T-cell (primary cell): ENCODE measurements around the gene GORAB. TPM values are rescaled to one million over a fixed set of nuclear protein-coding genes. Genes with fewer than 3 reads are reported as not detected.

Experiments
- ATAC-seq, 4 experiments: fragments of 200-7000 bp in 3 of 4; fragments of 150-1000 bp in 1 of 4; cut with Tn5 transposase; replicated peaks in 1 of 4; 1 replicate in 3 of 4; 2 replicates in 1 of 4; pipeline ENCODE4 v1.10.0; 2021; ENCODE audit warnings: moderate library complexity in 3 of 4, mild to moderate bottlenecking in 2 of 4, moderate number of reproducible peaks in 1 of 4
- CTCF ChIA-PET, 2 donors: fragments of 300-600 bp; sonication (Branson Sonifier 250); formaldehyde crosslinking; loops; one replicate each; lab custom pipeline; 2022; ENCODE audit warnings: antibody characterized with exemption in 2 of 2; lab: Charles Lee
- POLR2A ChIA-PET, 2 donors: fragments of 300-600 bp; sonication (Branson Sonifier 250); formaldehyde crosslinking; loops; one replicate each; lab custom pipeline; 2022; ENCODE audit warnings: antibody characterized with exemption in 2 of 2; lab: Charles Lee
- DNase-seq, 35 experiments: peaks; one replicate each; pipeline versions ENCODE4 v3.0.0 to v3.0.0-alpha.2; 2013 to 2023
- H3K27ac ChIP-seq: one replicate; pipeline ENCODE4 v1.5.1; 2013; ENCODE audit warnings: low read length
- H3K27me3 ChIP-seq, 2 experiments: replicated peaks in 1 of 2; 1 replicate in 1 of 2; 2 replicates in 1 of 2; pipeline versions ENCODE4 v1.6.1 to v1.7.0; 2013; ENCODE audit warnings: low read length in 1 of 2, mixed read lengths in 1 of 2; ENCODE audit not compliant: control insufficient read depth in 2 of 2, insufficient read depth in 2 of 2; ENCODE audit errors: extremely low read depth in 1 of 2
- H3K36me3 ChIP-seq, 2 donors: 1 replicate in 1 of 2; 2 replicates in 1 of 2; pipeline versions ENCODE4 v1.6.1 to v1.7.0; 2013; ENCODE audit warnings: low read length in 1 of 2; ENCODE audit not compliant: control insufficient read depth in 2 of 2, insufficient read depth in 1 of 2; ENCODE audit errors: extremely low read depth in 1 of 2
- H3K4me1 ChIP-seq, 2 experiments: 1 replicate in 1 of 2; 2 replicates in 1 of 2; pipeline versions ENCODE4 v1.6.1 to v1.7.0; 2013; ENCODE audit warnings: low read length in 2 of 2, mixed read lengths in 1 of 2; ENCODE audit not compliant: insufficient read depth in 2 of 2, control insufficient read depth in 1 of 2; ENCODE audit errors: extremely low read depth in 1 of 2
- H3K4me3 ChIP-seq, 2 donors: 1 replicate in 1 of 2; 2 replicates in 1 of 2; pipeline versions ENCODE4 v1.5.1 to v1.7.0; 2013; ENCODE audit warnings: mild to moderate bottlenecking in 2 of 2, low read length in 1 of 2, moderate library complexity in 1 of 2; ENCODE audit not compliant: control insufficient read depth in 1 of 2; ENCODE audit errors: extremely low read depth in 1 of 2
- H3K9me3 ChIP-seq: 2 replicates; pipeline ENCODE4 v1.7.0; 2013
- H3K27ac Mint-ChIP-seq, 2 donors: one replicate each; pipeline ENCODE4 v1.8.0; 2020 to 2021; ENCODE audit warnings: mild to moderate bottlenecking in 2 of 2, mixed read lengths in 2 of 2
- H3K27me3 Mint-ChIP-seq, 2 donors: one replicate each; pipeline ENCODE4 v1.8.0; 2021 to 2022; ENCODE audit warnings: mixed read lengths in 2 of 2
- H3K36me3 Mint-ChIP-seq: one replicate; pipeline ENCODE4 v1.8.0; 2021; ENCODE audit warnings: mixed read lengths
- H3K4me1 Mint-ChIP-seq, 3 donors: one replicate each; pipeline ENCODE4 v1.8.0; 2020 to 2022; ENCODE audit warnings: mixed read lengths in 3 of 3, mild to moderate bottlenecking in 1 of 3
- H3K4me3 Mint-ChIP-seq, 3 donors: one replicate each; pipeline ENCODE4 v1.8.0; 2020 to 2022; ENCODE audit warnings: mild to moderate bottlenecking in 3 of 3, mixed read lengths in 3 of 3, moderate library complexity in 3 of 3
- H3K9me3 Mint-ChIP-seq, 3 donors: one replicate each; pipeline ENCODE4 v1.8.0; 2020 to 2022; ENCODE audit warnings: mixed read lengths in 3 of 3
- WGBS: methylation state at CpG from one replicate; pipeline ENCODE4 v1.1.5; 2013; ENCODE audit warnings: missing lambda C conversion rate; ENCODE audit not compliant: insufficient coverage; 5-methylcytosine and 5-hydroxymethylcytosine counted together
- total RNA-seq, 35 experiments: library from RNA in 6 of 35; stranded (reverse) in 6 of 35; fragments of 120-200 nt in 1 of 35; gene quantifications; one replicate each; pipeline versions ENCODE4 v1.2.1 to v1.2.4 and lab custom pipeline; 2013 to 2026

Gene GORAB
- total RNA-seq, 5 donors from 2014 or later (not counting 1 experiment from before 2014, with no cell fraction given), result 14.9 to 21.8 (median 17.2) TPM

DNA sequence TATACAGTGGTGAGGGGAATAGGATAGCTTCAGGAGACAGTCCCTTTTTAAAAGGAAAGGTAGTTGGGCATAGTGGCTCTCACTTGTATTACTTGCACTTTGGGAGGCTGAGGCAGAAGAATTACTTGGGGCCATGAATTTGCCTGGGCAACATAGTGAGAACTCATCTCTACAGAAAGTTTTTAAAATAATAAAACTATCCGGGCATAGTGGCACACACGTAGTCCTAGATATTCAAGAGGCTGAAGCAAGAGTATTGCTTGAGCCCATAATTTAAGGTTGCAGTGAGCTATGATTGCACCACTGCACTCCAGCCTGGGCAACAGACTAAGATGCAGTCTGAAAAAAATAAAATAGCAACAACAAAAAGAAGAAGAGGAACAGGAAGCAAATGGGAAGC is 27.2 kb downstream of the GORAB start:
- ATAC-seq, result no peak
- peaks cover 0 to 13% (median 12%) of the 10 kb centered on the region in 3 donors for H3K4me1 Mint-ChIP-seq
- Histone ChIP-seq H3K4me1 (peaks cover 0 to 5% of the 10 kb centered on the region in 2 experiments), H3K27ac (no peak overlapping the region), H3K9me3 (no peaks in the 10 kb centered on the region), H3K4me3 (no peak overlapping the region), H3K27me3 (no peaks in the 10 kb centered on the region), H3K36me3 (no peaks in the 10 kb centered on the region)
- H3K27me3 Mint-ChIP-seq, result no peaks in the 10 kb centered on the region
- H3K27ac Mint-ChIP-seq, result no peak overlapping the region
- H3K9me3 Mint-ChIP-seq, result peaks cover 6 to 17% (median 8%) of the 10 kb centered on the region in 3 donors
- DNase-seq, result no peak
- ChIA-PET POLR2A (interaction anchor here in 1 of 2 donors (0.6 kb wide), 1 partner anchor 15 kb away, joined by 3 read pairs; no protein-coding TSS in a partner anchor), CTCF (no interaction called here)
- H3K4me3 Mint-ChIP-seq, result no peak overlapping the region
- no CpG with 5 or more reads among the region's 2 CpGs for WGBS
- H3K36me3 Mint-ChIP-seq, result peaks cover 4% of the 10 kb centered on the region

DNA sequence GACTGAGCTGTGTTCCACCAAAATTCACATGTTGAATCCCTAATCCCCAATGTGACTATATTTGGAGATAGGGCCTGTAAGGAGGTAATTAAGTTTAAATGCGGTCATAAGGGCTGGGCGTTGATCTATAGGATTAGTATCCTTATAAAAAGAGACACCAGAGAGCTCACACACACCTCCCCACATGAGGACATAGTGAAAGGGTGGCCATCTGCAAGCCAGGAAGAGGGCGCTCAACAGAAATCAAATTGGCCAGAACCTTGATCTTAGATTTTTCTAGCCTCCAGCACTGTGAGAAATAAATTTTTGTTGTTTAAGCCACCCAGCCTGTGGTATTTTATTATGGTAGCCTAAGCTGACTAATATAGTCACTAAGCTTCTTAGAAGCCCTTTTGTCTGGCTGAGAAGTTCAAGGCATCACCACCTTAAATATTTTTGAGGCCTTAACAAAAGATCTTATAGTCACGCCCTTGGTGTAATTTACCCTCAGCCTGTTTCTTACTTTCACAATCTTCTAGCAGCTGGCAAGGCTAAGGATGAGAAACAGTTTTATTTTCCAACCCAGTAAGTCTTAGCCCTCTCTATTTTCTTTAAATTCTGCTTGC is 28.8 kb downstream of the GORAB start:
- CTCF ChIA-PET, result no interaction called here
- H3K36me3 ChIP-seq, result no peaks in the 10 kb centered on the region
- peaks cover 0 to 5% of the 10 kb centered on the region in 2 experiments for H3K4me1 ChIP-seq
- Mint-ChIP-seq H3K4me3 (no peak overlapping the region), H3K27ac (no peak overlapping the region), H3K36me3 (peaks cover 4% of the 10 kb centered on the region), H3K4me1 (peaks cover 0 to 13% (median 12%) of the 10 kb centered on the region in 3 donors), H3K9me3 (peaks cover 6 to 17% (median 8%) of the 10 kb centered on the region in 3 donors), H3K27me3 (peaks cover 0 to 5% of the 10 kb centered on the region in 2 donors)
- DNase-seq (no peak), ATAC-seq (no peak)
- H3K27me3 ChIP-seq, result no peaks in the 10 kb centered on the region
- WGBS, result 50% methylated on average over 1 of the region's 4 CpGs
- POLR2A ChIA-PET, result no interaction called here
- no peak overlapping the region for H3K4me3 ChIP-seq
- H3K9me3 ChIP-seq, result no peaks in the 10 kb centered on the region
- H3K27ac ChIP-seq, result no peak overlapping the region

DNA sequence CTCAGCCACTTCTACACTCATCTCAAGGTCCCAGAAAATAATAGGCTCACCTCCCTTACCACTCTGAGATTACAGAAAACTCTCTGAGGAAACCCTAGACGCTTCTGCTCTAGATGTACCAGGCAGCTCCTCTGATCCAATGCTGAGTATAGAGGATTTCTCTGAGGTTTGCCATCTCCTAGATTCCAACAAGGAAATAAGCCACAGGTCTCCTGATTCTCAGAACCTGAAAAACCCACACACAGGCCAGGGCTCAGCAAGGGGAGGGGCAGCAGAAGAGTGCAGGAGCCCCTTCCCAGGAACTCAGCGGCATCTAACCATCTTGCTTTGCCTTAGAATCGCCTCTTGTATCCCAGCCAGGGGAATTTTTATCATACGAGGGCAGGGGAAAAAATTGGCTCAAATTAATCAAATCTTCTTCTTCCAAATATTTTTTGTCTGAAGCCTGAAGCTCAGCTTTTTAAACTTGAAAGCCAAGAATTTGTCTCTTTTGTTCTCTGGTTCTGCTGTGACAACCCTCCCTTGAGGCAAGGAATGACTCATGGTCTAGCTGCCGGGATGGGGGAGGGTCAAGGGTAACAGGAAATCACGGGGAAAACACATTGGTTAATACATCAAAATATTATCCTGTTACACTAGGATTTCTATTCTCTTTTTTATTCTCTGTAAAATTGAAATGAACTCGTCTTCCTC is 30.8 kb downstream of the GORAB start:
- WGBS, result no CpG with 5 or more reads among the region's 7 CpGs
- H3K27ac Mint-ChIP-seq, result peak overlapping the region in 1 of 2 donors; percentile 22
- POLR2A ChIA-PET, result no interaction called here
- no peaks in the 10 kb centered on the region for H3K9me3 ChIP-seq
- peaks cover 6 to 17% (median 8%) of the 10 kb centered on the region in 3 donors for H3K9me3 Mint-ChIP-seq
- ATAC-seq, result peak in 3 of 4 experiments; percentile 64 to 73 (median 68)
- peaks cover 3 to 8% of the 10 kb centered on the region in 2 donors for H3K27me3 Mint-ChIP-seq
- no peak overlapping the region for H3K27ac ChIP-seq
- no peaks in the 10 kb centered on the region for H3K36me3 ChIP-seq
- H3K4me3 ChIP-seq, result no peak overlapping the region
- peaks cover 0 to 13% (median 12%) of the 10 kb centered on the region in 3 donors for H3K4me1 Mint-ChIP-seq
- CTCF ChIA-PET, result no interaction called here
- H3K4me3 Mint-ChIP-seq, result no peak overlapping the region
- peak in 2 of 35 experiments; percentile 15 to 17 for DNase-seq
- peaks cover 0 to 5% of the 10 kb centered on the region in 2 experiments for H3K4me1 ChIP-seq
- H3K27me3 ChIP-seq, result no peaks in the 10 kb centered on the region
- peaks cover 4% of the 10 kb centered on the region for H3K36me3 Mint-ChIP-seq

DNA sequence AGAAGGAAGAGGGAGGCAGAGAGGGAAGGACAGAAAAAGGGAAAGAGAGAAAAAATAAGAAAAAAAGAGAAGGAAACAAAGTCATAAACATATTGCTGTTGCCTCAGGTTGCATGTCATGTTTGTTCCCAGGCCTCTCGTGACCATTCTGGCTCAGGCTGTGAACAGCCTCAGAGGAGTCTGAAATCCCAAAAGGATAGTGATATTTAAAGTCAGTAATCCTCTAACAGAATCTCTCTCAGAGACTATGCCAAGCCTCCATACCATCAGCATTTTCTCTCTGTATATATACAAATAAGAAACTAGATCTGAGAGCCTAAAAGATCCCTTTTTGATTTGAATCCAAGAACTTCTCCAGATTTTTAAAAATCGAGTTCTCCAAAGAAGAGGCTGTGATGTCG is 35.2 kb downstream of the GORAB start:
- Mint-ChIP-seq H3K4me3 (no peak overlapping the region), H3K9me3 (peaks cover 5 to 17% (median 11%) of the 10 kb centered on the region in 3 donors), H3K4me1 (peaks cover 0 to 13% (median 12%) of the 10 kb centered on the region in 3 donors), H3K27ac (no peak overlapping the region), H3K27me3 (peaks cover 15 to 20% of the 10 kb centered on the region in 2 donors), H3K36me3 (no peaks in the 10 kb centered on the region)
- DNase-seq (no peak), ATAC-seq (no peak)
- Histone ChIP-seq H3K4me1 (peaks cover 0 to 5% of the 10 kb centered on the region in 2 experiments), H3K27ac (no peak overlapping the region), H3K4me3 (no peak overlapping the region), H3K36me3 (no peaks in the 10 kb centered on the region), H3K9me3 (no peaks in the 10 kb centered on the region), H3K27me3 (peaks cover 0 to 11% of the 10 kb centered on the region in 2 experiments)
- 80% methylated on average over 1 of the region's 3 CpGs for WGBS
- ChIA-PET CTCF (no interaction called here), POLR2A (no interaction called here)

GRCh38 chr1:170568197-170568596 is 36.2 kb downstream of the GORAB start:
- peaks cover 16 to 20% of the 10 kb centered on the region in 2 donors for H3K27me3 Mint-ChIP-seq
- no peak for DNase-seq
- CTCF ChIA-PET, result no interaction called here

GRCh38 chr1:170576980-170577379 is 45.0 kb downstream of the GORAB start:
- Histone ChIP-seq H3K4me3 (no peak overlapping the region), H3K4me1 (no peaks in the 10 kb centered on the region), H3K27ac (no peak overlapping the region), H3K27me3 (no peaks in the 10 kb centered on the region), H3K9me3 (no peaks in the 10 kb centered on the region), H3K36me3 (no peaks in the 10 kb centered on the region)
- no peak for DNase-seq
- H3K27me3 Mint-ChIP-seq, result peaks cover 17 to 28% of the 10 kb centered on the region in 2 donors
- H3K4me3 Mint-ChIP-seq, result no peak overlapping the region
- ChIA-PET CTCF (no interaction called here), POLR2A (no interaction called here)
- no peaks in the 10 kb centered on the region for H3K36me3 Mint-ChIP-seq
- peaks cover 5 to 13% (median 8%) of the 10 kb centered on the region in 3 donors for H3K9me3 Mint-ChIP-seq
- ATAC-seq, result no peak
- H3K4me1 Mint-ChIP-seq, result no peaks in the 10 kb centered on the region
- no peak overlapping the region for H3K27ac Mint-ChIP-seq
- no CpG with 5 or more reads among the region's 3 CpGs for WGBS

More at GRCh38 chr1:170568197-170568596, 36.2 kb downstream of the GORAB start:
- no peak for ATAC-seq
- peaks cover 0 to 11% of the 10 kb centered on the region in 2 experiments for H3K27me3 ChIP-seq
- POLR2A ChIA-PET, result no interaction called here
- H3K4me1 Mint-ChIP-seq, result peaks cover 0 to 4% (median 4%) of the 10 kb centered on the region in 3 donors
- H3K9me3 Mint-ChIP-seq, result peaks cover 5 to 23% (median 13%) of the 10 kb centered on the region in 3 donors
- no peaks in the 10 kb centered on the region for H3K4me1 ChIP-seq
- no peak overlapping the region for H3K4me3 Mint-ChIP-seq
- H3K9me3 ChIP-seq, result no peaks in the 10 kb centered on the region
- no peaks in the 10 kb centered on the region for H3K36me3 ChIP-seq
- H3K27ac Mint-ChIP-seq, result no peak overlapping the region
- no peak overlapping the region for H3K27ac ChIP-seq
- H3K4me3 ChIP-seq, result no peak overlapping the region
- no peaks in the 10 kb centered on the region for H3K36me3 Mint-ChIP-seq
